ENCODE results near the gene EPM2AIP1.

EPM2AIP1 gene

GRCh38 chr3:37025561-37026335, 32.8 kb upstream of the EPM2AIP1 start:
- Mint-ChIP-seq H3K9me3 (no peaks in the 10 kb centered on the region), H3K4me1 (ENCODE audit: low read depth) (peaks cover 6% of the 10 kb centered on the region), H3K27me3 (ENCODE audit: low read depth) (no peaks in the 10 kb centered on the region), H3K27ac (peak overlapping the region; percentile 6), H3K36me3 (ENCODE audit: low read depth) (peaks cover 61% of the 10 kb centered on the region), H3K4me3 (no peak overlapping the region)
- DNase-seq (ENCODE audit: low spot score) = no peak

DNA sequence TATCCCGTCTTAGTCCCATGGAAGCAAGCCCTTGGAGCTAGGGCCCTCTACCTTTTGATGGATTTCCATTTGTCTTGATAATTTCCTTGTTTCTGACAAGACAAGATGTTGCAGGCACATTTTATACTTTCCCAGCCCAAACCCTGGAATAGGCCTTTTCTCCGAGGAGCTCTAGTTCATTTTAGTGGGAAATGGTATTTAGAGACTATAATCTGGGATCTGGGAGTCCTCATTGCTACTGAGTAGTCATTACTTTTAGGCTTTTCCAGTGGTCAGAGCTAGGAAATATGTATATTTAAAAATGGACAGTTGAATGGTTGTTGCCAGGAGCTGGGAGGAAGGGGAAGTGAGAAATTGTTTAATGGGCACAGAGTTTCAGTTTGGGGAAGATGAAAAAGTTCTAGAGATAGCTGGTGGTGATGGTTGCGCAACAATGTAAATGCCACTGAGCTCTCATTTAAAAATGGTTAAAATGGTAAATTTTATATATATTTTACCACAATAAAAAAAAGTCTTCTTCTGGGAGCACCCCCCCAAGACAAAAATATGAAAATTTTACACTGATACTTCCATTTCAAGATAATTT, 32.0 kb upstream of the EPM2AIP1 start:
- H3K27me3 Mint-ChIP-seq (ENCODE audit: low read depth) = no peaks in the 10 kb centered on the region
- peaks cover 64% of the 10 kb centered on the region for H3K36me3 Mint-ChIP-seq (ENCODE audit: low read depth)
- no peak for DNase-seq (ENCODE audit: low spot score)

GRCh38 chr3:37024092-37024491, 31.2 kb upstream of the EPM2AIP1 start:
- peaks cover 6% of the 10 kb centered on the region for H3K4me1 Mint-ChIP-seq (ENCODE audit: low read depth)
- H3K9me3 Mint-ChIP-seq = no peaks in the 10 kb centered on the region
- H3K27me3 Mint-ChIP-seq (ENCODE audit: low read depth) = no peaks in the 10 kb centered on the region
- H3K4me3 Mint-ChIP-seq = no peak overlapping the region
- H3K36me3 Mint-ChIP-seq (ENCODE audit: low read depth) = peaks cover 68% of the 10 kb centered on the region
- no peak overlapping the region for H3K27ac Mint-ChIP-seq
- DNase-seq (ENCODE audit: low spot score) = no peak

More for the DNA sequence above, 32.0 kb upstream of the EPM2AIP1 start:
- H3K4me1 Mint-ChIP-seq (ENCODE audit: low read depth) = peaks cover 6% of the 10 kb centered on the region
- no peak overlapping the region for H3K4me3 Mint-ChIP-seq
- no peaks in the 10 kb centered on the region for H3K9me3 Mint-ChIP-seq
- no peak overlapping the region for H3K27ac Mint-ChIP-seq

DNA sequence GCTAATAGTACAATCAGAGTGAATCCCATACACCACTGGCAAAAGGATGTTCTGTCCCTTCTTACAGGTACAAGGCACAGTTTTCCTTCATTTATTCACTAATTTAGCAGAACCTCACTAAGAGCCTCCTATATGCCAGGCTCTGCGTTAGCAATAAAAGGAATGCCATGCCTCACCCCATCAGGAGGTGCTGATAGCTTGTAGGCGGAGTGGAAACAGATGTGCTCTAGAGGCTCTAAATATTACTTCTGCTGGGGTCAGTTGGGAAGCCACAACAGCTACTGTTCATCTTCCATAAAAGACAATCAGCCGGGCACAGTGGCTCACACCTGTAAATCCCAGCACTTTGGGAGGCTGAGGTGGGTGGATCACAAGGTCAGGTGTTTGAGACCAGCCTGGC, 24.8 kb upstream of the EPM2AIP1 start:
- H3K9me3 Mint-ChIP-seq = no peaks in the 10 kb centered on the region
- peaks cover 62% of the 10 kb centered on the region for H3K36me3 Mint-ChIP-seq (ENCODE audit: low read depth)
- no peak for DNase-seq (ENCODE audit: low spot score)
- H3K4me1 Mint-ChIP-seq (ENCODE audit: low read depth) = no peaks in the 10 kb centered on the region
- no peaks in the 10 kb centered on the region for H3K27me3 Mint-ChIP-seq (ENCODE audit: low read depth)
- H3K4me3 Mint-ChIP-seq = no peak overlapping the region
- no peak overlapping the region for H3K27ac Mint-ChIP-seq

DNA sequence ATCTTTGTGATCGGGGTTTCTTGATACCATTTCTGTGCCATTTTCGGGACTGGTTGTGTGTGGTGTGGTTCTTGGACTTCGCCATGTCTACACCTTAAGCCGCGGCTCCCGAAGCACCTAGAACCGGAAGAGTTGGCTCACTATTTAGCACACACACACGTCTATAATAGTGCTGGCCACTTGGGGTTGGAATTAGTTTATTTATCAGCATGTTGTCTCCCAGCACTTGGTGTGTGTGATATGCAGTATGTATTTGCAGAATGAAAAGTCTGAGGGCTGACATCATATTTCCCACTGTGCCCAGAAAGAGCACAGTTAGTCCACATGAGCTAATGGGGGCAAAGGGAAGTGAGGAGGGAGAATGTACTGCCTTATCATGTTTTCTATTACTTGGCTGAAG, 24.0 kb upstream of the EPM2AIP1 start:
- peaks cover 63% of the 10 kb centered on the region for H3K36me3 Mint-ChIP-seq (ENCODE audit: low read depth)
- no peak overlapping the region for H3K4me3 Mint-ChIP-seq
- DNase-seq (ENCODE audit: low spot score) = no peak
- no peaks in the 10 kb centered on the region for H3K9me3 Mint-ChIP-seq
- no peaks in the 10 kb centered on the region for H3K4me1 Mint-ChIP-seq (ENCODE audit: low read depth)
- H3K27me3 Mint-ChIP-seq (ENCODE audit: low read depth) = no peaks in the 10 kb centered on the region
- no peak overlapping the region for H3K27ac Mint-ChIP-seq

DNA sequence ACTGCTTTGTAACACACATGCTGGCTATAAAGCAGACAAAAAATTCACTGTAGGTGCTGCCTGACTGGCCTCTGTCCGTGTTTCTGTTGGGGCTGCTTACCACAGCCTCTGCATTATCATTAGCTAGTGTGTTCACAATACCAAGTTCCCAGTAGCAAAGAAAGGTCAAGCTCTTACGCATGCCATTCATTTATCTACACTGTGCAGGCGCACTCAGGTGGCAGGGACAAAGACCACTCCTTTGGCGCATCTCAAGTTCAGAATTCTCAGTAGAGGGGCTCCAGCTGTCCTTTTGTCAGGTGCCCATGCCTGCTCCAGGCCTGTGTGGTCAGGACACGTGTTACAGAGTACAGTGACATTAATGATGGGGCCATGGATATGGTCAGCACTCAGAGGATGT, 22.7 kb upstream of the EPM2AIP1 start:
- Mint-ChIP-seq H3K4me1 (ENCODE audit: low read depth) (peaks cover 2% of the 10 kb centered on the region), H3K9me3 (no peaks in the 10 kb centered on the region), H3K36me3 (ENCODE audit: low read depth) (peaks cover 63% of the 10 kb centered on the region), H3K27ac (no peak overlapping the region), H3K27me3 (ENCODE audit: low read depth) (no peaks in the 10 kb centered on the region), H3K4me3 (no peak overlapping the region)
- DNase-seq (ENCODE audit: low spot score) = no peak

DNA sequence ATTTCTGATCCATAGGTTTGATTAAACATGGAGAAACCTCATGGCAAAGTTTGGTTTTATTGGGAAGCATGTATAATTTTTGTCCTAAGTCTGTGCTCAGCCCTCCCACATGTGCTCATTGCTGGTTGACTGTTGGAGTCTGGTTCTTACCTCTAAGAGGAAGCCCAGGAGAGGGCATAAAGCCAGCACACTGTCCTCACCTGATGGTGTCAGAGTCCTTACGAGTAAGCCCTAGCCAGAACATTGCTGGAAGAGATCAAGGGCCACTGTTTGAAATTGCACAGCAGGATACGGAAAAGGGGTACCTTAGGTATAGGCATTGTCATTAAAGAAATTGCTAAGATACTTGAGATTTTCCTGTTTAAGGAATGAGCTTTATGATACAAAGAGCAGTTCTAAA, 21.7 kb upstream of the EPM2AIP1 start:
- Mint-ChIP-seq H3K9me3 (no peaks in the 10 kb centered on the region), H3K27me3 (ENCODE audit: low read depth) (no peaks in the 10 kb centered on the region), H3K36me3 (ENCODE audit: low read depth) (peaks cover 57% of the 10 kb centered on the region), H3K4me3 (no peak overlapping the region), H3K4me1 (ENCODE audit: low read depth) (peaks cover 2% of the 10 kb centered on the region), H3K27ac (no peak overlapping the region)
- DNase-seq (ENCODE audit: low spot score) = no peak

GRCh38 chr3:36993326-36994283, 674 bp upstream of the EPM2AIP1 start, which contains the start of gene MLH1:
TSS of gene MLH1 (plus strand) at chr3:36993518. CDS start at chr3:36993548, 30 bp downstream.
- Mint-ChIP-seq H3K27ac (no peak within 1 kb of the TSS), H3K36me3 (ENCODE audit: low read depth) (peaks cover 50% of the 10 kb centered on the region), H3K4me1 (ENCODE audit: low read depth) (peaks cover 37% of the 10 kb centered on the region), H3K9me3 (no peaks in the 10 kb centered on the region), H3K27me3 (ENCODE audit: low read depth) (no peaks in the 10 kb centered on the region), H3K4me3 (no peak within 1 kb of the TSS)
- DNase-seq (ENCODE audit: low spot score) = peak; percentile 92

- Mint-ChIP-seq H3K9me3 (no peaks in the 10 kb centered on the region), H3K36me3 (ENCODE audit: low read depth) (peaks cover 50% of the 10 kb centered on the region), H3K27ac (no peak overlapping the region)
Observed at GRCh38 chr3:36991923-36992805, 767 bp downstream of the EPM2AIP1 start.

GRCh38 chr3:36991147-36991546, 1.8 kb downstream of the EPM2AIP1 start:
- Mint-ChIP-seq H3K27ac (no peak overlapping the region), H3K4me1 (ENCODE audit: low read depth) (peaks cover 35% of the 10 kb centered on the region), H3K27me3 (ENCODE audit: low read depth) (no peaks in the 10 kb centered on the region), H3K36me3 (ENCODE audit: low read depth) (peaks cover 44% of the 10 kb centered on the region), H3K9me3 (no peaks in the 10 kb centered on the region), H3K4me3 (no peak overlapping the region)
- peak; percentile 33 for DNase-seq (ENCODE audit: low spot score)

More at GRCh38 chr3:36991923-36992805, 767 bp downstream of the EPM2AIP1 start:
- H3K4me1 Mint-ChIP-seq (ENCODE audit: low read depth) = peaks cover 43% of the 10 kb centered on the region
- DNase-seq (ENCODE audit: low spot score) = no peak
- no peak overlapping the region for H3K4me3 Mint-ChIP-seq
- no peaks in the 10 kb centered on the region for H3K27me3 Mint-ChIP-seq (ENCODE audit: low read depth)

GRCh38 chr3:36989568-36989967, 3.4 kb downstream of the EPM2AIP1 start:
- Mint-ChIP-seq H3K36me3 (ENCODE audit: low read depth) (peaks cover 59% of the 10 kb centered on the region), H3K27ac (no peak overlapping the region), H3K9me3 (no peaks in the 10 kb centered on the region), H3K4me3 (no peak overlapping the region), H3K27me3 (ENCODE audit: low read depth) (no peaks in the 10 kb centered on the region), H3K4me1 (ENCODE audit: low read depth) (peaks cover 35% of the 10 kb centered on the region)
- DNase-seq (ENCODE audit: low spot score) = no peak

- H3K27ac Mint-ChIP-seq = peak overlapping the region; percentile 56
- no peaks in the 10 kb centered on the region for H3K27me3 Mint-ChIP-seq (ENCODE audit: low read depth)
- H3K36me3 Mint-ChIP-seq (ENCODE audit: low read depth) = peaks cover 62% of the 10 kb centered on the region
Observed at GRCh38 chr3:36989005-36989404, 3.9 kb downstream of the EPM2AIP1 start.

DNA sequence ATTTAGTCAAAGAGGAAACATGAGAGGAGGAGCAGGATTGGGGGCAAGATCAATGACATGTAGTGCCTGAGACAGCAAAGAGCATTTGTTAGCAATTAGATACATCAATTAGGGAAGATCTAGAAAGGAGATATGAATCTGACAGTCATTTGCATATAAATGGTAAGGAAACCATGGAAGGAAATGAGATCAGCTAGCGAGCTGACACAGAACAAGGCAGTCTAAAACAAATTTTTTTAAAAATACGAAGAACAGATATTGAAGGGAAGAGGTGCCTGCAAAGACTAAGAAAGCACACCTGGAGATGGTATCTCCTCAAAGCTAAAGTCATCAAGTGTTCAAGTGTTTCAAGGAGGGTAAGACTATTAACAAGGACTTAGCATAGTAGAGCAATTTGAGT, 4.6 kb downstream of the EPM2AIP1 start:
- peaks cover 31% of the 10 kb centered on the region for H3K4me1 Mint-ChIP-seq (ENCODE audit: low read depth)
- H3K36me3 Mint-ChIP-seq (ENCODE audit: low read depth) = peaks cover 69% of the 10 kb centered on the region
- H3K27me3 Mint-ChIP-seq (ENCODE audit: low read depth) = no peaks in the 10 kb centered on the region
- no peaks in the 10 kb centered on the region for H3K9me3 Mint-ChIP-seq
- H3K4me3 Mint-ChIP-seq = peak overlapping the region; percentile 30
- no peak for DNase-seq (ENCODE audit: low spot score)
- H3K27ac Mint-ChIP-seq = peak overlapping the region; percentile 15

More at GRCh38 chr3:36989005-36989404, 3.9 kb downstream of the EPM2AIP1 start:
- no peak for DNase-seq (ENCODE audit: low spot score)
- Mint-ChIP-seq H3K9me3 (no peaks in the 10 kb centered on the region), H3K4me1 (ENCODE audit: low read depth) (peaks cover 31% of the 10 kb centered on the region), H3K4me3 (no peak overlapping the region)
